LHCN-M2 (cell line): ENCODE results near the gene SGK1. TPM values are rescaled to one million over a fixed set of nuclear protein-coding genes. Genes with fewer than 3 reads are reported as not detected.

Experiments used
- DNase-seq: peaks from one replicate; pipeline ENCODE4 v3.0.0-alpha.2; 2012; ENCODE audit warnings: low read depth
- total RNA-seq: library from RNA; depleted of rRNA; stranded (reverse); fragments of >200 nt; gene quantifications from 2 replicates; pipeline ENCODE4 v1.2.3, GENCODE V29; 2014

SGK1 gene
- total RNA-seq, 1 experiment from 2014 or later, result 11.5 TPM

DNA sequence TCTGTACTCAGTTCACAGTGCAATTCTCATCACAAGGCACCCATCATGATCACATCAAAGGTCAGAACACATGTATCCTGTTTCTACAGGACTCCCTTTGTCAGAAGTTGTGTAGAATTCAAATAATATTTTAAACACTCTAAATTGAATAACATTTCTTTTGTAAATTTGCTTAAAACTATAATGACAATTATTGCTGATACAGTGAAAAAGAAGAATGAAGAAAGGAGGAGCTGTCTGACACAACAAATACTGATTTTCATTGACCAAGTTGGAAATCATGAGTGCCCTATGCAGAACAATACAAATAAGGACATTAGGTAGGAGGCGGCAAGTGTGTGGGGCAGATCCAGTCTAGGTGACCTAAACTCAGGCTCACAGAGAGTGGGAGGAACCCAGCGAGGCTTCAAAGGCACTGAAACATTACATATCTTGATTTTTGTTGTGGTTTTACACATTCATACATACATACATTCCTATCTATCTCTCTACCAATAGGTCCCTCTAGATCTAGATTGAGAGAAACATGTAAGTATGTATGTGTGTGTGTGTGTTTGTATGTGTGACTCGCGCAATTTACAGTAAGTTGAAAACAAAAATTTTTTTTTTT is 186.3 kb downstream of the SGK1 start:
- no peak for DNase-seq

- no peak for DNase-seq
Observed at GRCh38 chr6:134128146-134128545, 189.8 kb downstream of the SGK1 start.

DNA sequence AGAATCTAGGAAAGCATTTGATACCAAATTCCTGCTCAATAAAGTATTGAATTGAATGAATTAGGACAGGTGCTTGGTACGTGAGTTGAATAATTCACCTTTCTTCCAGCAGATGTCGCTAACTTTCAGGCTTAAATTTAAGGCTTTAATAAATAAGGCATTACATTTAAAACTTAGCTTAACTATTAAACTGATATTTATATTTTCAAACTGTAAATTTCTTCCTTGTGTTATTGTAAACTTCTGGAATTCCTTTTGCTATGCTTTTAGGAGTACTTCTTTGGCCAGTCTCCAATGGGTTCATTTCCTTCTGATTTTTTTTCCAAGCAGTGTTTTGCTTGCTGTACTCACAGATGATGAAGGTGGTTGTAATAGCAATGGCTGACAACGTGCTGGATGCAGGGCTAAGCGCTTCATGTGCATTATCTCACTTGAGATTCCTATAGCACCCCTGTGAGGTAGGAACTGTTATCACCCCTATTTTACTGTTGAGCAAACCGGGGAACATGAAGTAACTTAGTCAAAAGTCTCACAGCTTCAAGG is 194.2 kb downstream of the SGK1 start:
- DNase-seq, result peak; percentile 85

DNA sequence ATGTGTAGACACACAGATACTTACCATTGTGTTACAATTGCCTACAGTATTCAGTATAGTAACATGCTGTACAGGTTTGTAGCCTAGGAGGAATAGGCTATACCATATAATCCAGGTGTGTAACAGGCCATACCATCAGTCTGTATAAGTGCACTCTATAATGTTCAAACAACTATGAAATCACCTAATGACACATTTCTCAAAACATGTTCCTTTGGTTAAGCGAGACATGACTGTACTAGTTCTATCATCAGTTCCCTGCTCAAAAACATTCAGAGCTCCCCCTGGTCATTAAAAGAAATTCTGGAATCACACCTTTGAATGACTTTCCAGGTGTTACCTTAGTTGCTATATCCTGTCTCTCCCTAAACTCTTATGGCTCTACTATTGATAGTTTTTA is 195.1 kb downstream of the SGK1 start:
- no peak for DNase-seq

GRCh38 chr6:134119486-134119885 is 198.4 kb downstream of the SGK1 start:
- DNase-seq, result peak; percentile 22
